GM21360 (cell line): Measurements from ENCODE around the gene CNTD1.

Experiments
- ATAC-seq: cut with Tn5 transposase; IDR thresholded peaks from one replicate; pipeline ENCODE4 v1.9.1; 2021; ENCODE audit warnings: mild to moderate bottlenecking, moderate library complexity; ENCODE audit not compliant: unreplicated experiment

Gene CNTD1

GRCh38 chr17:42779304-42779935 lies 19.2 kb upstream of the CNTD1 start:
- no peak for ATAC-seq

GRCh38 chr17:42779936-42780850 lies 18.5 kb upstream of the CNTD1 start, which contains the start of gene WNK4:
WNK4 (plus strand) TSS chr17:42780610; CDS start chr17:42780699, 89 bp downstream.
- no peak for ATAC-seq

GRCh38 chr17:42780851-42781638 lies 17.6 kb upstream of the CNTD1 start:
- no peak for ATAC-seq

- ATAC-seq = no peak
Observed at GRCh38 chr17:42781639-42782165, 17.0 kb upstream of the CNTD1 start.

GRCh38 chr17:42782166-42783061 lies 16.2 kb upstream of the CNTD1 start:
- no peak for ATAC-seq

GRCh38 chr17:42783062-42783790 lies 15.4 kb upstream of the CNTD1 start:
- no peak for ATAC-seq

- ATAC-seq = no peak
Observed at GRCh38 chr17:42783791-42784138, 14.9 kb upstream of the CNTD1 start.

- no peak for ATAC-seq
Observed at GRCh38 chr17:42784409-42784808, 14.3 kb upstream of the CNTD1 start.

GRCh38 chr17:42784811-42785592 lies 13.7 kb upstream of the CNTD1 start:
- ATAC-seq = no peak

GRCh38 chr17:42787266-42787665 lies 11.4 kb upstream of the CNTD1 start:
- no peak for ATAC-seq

- ATAC-seq = no peak
Observed at GRCh38 chr17:42791948-42792347, 6.7 kb upstream of the CNTD1 start.

GRCh38 chr17:42792545-42792944 lies 6.1 kb upstream of the CNTD1 start:
- no peak for ATAC-seq

GRCh38 chr17:42795061-42795460 lies 3.6 kb upstream of the CNTD1 start:
- ATAC-seq = no peak

GRCh38 chr17:42795465-42795864 lies 3.2 kb upstream of the CNTD1 start:
- ATAC-seq = no peak

- no peak for ATAC-seq
Observed at GRCh38 chr17:42796066-42796758, 2.4 kb upstream of the CNTD1 start.

GRCh38 chr17:42797067-42798007 lies 1.3 kb upstream of the CNTD1 start:
- ATAC-seq = no peak

GRCh38 chr17:42798011-42798382 lies 664 bp upstream of the CNTD1 start:
- no peak for ATAC-seq
